ENCODE measurements around the gene AFAP1. TPM values are rescaled to one million over a fixed set of nuclear protein-coding genes. Genes with fewer than 3 reads are reported as not detected.

The AFAP1 gene
- total RNA-seq, 1 experiment from 2014 or later: 22.5 TPM

- no peaks in the 10 kb centered on the region for H3K27me3 Mint-ChIP-seq (ENCODE audit: insufficient read depth, unreplicated experiment)
- no peak for DNase-seq (ENCODE audit: unreplicated experiment)
- no peak overlapping the region for H3K27ac Mint-ChIP-seq (ENCODE audit: low read depth, unreplicated experiment)
- no peak overlapping the region for H3K4me3 Mint-ChIP-seq (ENCODE audit: unreplicated experiment)
- H3K36me3 Mint-ChIP-seq (ENCODE audit: insufficient read depth, unreplicated experiment): peaks cover 48% of the 10 kb centered on the region
- TF ChIP-seq CTCF (IDR thresholded peaks at IDR 0.05; ENCODE audit: unreplicated experiment): no peak
- no TSS peak for BruUV-seq (replicated peaks)
- H3K9me3 Mint-ChIP-seq (ENCODE audit: unreplicated experiment): no peaks in the 10 kb centered on the region
- CTCF ChIA-PET: interaction anchor here (0.8 kb wide), 2 partner anchors 29 to 216 kb away, joined by 3 to 5 read pairs; no protein-coding TSS in a partner anchor
- intact Hi-C loops (cut with micrococcal nuclease): no loop called here
- no peaks in the 10 kb centered on the region for H3K4me1 Mint-ChIP-seq (ENCODE audit: insufficient read depth, unreplicated experiment)
- POLR2A ChIA-PET: no interaction called here
Observed at GRCh38 chr4:7773401-7774180, 166.1 kb downstream of the AFAP1 start.

GRCh38 chr4:7772711-7773385 is 166.8 kb downstream of the AFAP1 start:
- Mint-ChIP-seq H3K36me3 (ENCODE audit: insufficient read depth, unreplicated experiment) (peaks cover 40% of the 10 kb centered on the region), H3K4me3 (ENCODE audit: unreplicated experiment) (no peak overlapping the region), H3K27me3 (ENCODE audit: insufficient read depth, unreplicated experiment) (no peaks in the 10 kb centered on the region), H3K9me3 (ENCODE audit: unreplicated experiment) (no peaks in the 10 kb centered on the region), H3K4me1 (ENCODE audit: insufficient read depth, unreplicated experiment) (no peaks in the 10 kb centered on the region), H3K27ac (ENCODE audit: low read depth, unreplicated experiment) (no peak overlapping the region)
- CTCF ChIA-PET: interaction anchor here (0.5 to 0.8 kb wide), 2 partner anchors 7 to 216 kb away, joined by 4 to 5 read pairs; no protein-coding TSS in a partner anchor
- TF ChIP-seq CTCF (IDR thresholded peaks at IDR 0.05; ENCODE audit: unreplicated experiment): no peak
- no peak for DNase-seq (ENCODE audit: unreplicated experiment)
- POLR2A ChIA-PET: interaction anchor here (0.7 kb wide), 1 partner anchor 11 kb away, joined by 3 read pairs; no protein-coding TSS in a partner anchor
- intact Hi-C loops (cut with micrococcal nuclease): no loop called here
- no TSS peak for BruUV-seq (replicated peaks)

- POLR2A ChIA-PET: interaction anchor here (0.7 kb wide), 1 partner anchor 12 kb away, joined by 3 read pairs; no protein-coding TSS in a partner anchor
- H3K36me3 Mint-ChIP-seq (ENCODE audit: insufficient read depth, unreplicated experiment): peaks cover 36% of the 10 kb centered on the region
- intact Hi-C loops (cut with micrococcal nuclease): no loop called here
- CTCF ChIA-PET: interaction anchor here (0.6 to 1.2 kb wide), 3 partner anchors 28 to 206 kb away, joined by 3 to 4 read pairs (median 3); no protein-coding TSS in a partner anchor
- H3K4me1 Mint-ChIP-seq (ENCODE audit: insufficient read depth, unreplicated experiment): no peaks in the 10 kb centered on the region
- no peak for TF ChIP-seq CTCF (IDR thresholded peaks at IDR 0.05; ENCODE audit: unreplicated experiment)
- H3K27me3 Mint-ChIP-seq (ENCODE audit: insufficient read depth, unreplicated experiment): no peaks in the 10 kb centered on the region
- no peak overlapping the region for H3K27ac Mint-ChIP-seq (ENCODE audit: low read depth, unreplicated experiment)
- no peak overlapping the region for H3K4me3 Mint-ChIP-seq (ENCODE audit: unreplicated experiment)
- BruUV-seq (replicated peaks): no TSS peak
- DNase-seq (ENCODE audit: unreplicated experiment): no peak
- H3K9me3 Mint-ChIP-seq (ENCODE audit: unreplicated experiment): no peaks in the 10 kb centered on the region
Observed at GRCh38 chr4:7771541-7772507, 167.8 kb downstream of the AFAP1 start.

Data from MCF 10A (cell line).